Gastrocnemius medialis (tissue), 4 donors: ENCODE measurements around the gene CCDC51. TPM values are rescaled to one million over a fixed set of nuclear protein-coding genes. Genes with fewer than 3 reads are reported as not detected.

Experiments used
- ATAC-seq, 2 donors: fragments of 150-250 bp; one replicate each; pipeline ENCODE4 v1.9.1; 2016
- DNase-seq, 2 donors: peaks; one replicate each; pipeline ENCODE4 v3.0.0-alpha.2; 2019
- H3K27ac ChIP-seq, 4 donors: fragments of 200-600 bp; sonication (generic); 1 replicate in 1 of 4; 2 replicates in 3 of 4; pipeline ENCODE4 v1.5.1; 2016 to 2018; ENCODE audit warnings: mild to moderate bottlenecking in 2 of 4, moderate library complexity in 1 of 4
- H3K27me3 ChIP-seq, 3 donors: fragments of 200-600 bp; sonication (generic) in 2 of 3; 1 replicate in 1 of 3; 2 replicates in 2 of 3; pipeline versions ENCODE4 v1.5.1 to v1.6.0; 2016 to 2019; ENCODE audit warnings: mild to moderate bottlenecking in 1 of 3, moderate library complexity in 1 of 3
- H3K36me3 ChIP-seq, 2 donors: fragments of 200-600 bp; sonication (generic) in 1 of 2; one replicate each; pipeline ENCODE4 v1.5.1; 2017 to 2018
- H3K4me1 ChIP-seq, 2 donors: fragments of 200-600 bp; sonication (generic) in 1 of 2; one replicate each; pipeline ENCODE4 v1.5.1; 2016 to 2017; ENCODE audit warnings: mild to moderate bottlenecking in 2 of 2
- H3K4me3 ChIP-seq, 4 donors: fragments of 200-600 bp; sonication (generic) in 3 of 4; 1 replicate in 1 of 4; 2 replicates in 3 of 4; pipeline ENCODE4 v1.5.1; 2016 to 2019; ENCODE audit warnings: mild to moderate bottlenecking in 2 of 4
- H3K9me3 ChIP-seq, 3 donors: fragments of 200-600 bp; sonication (generic) in 2 of 3; 1 replicate in 1 of 3; 2 replicates in 2 of 3; pipeline ENCODE4 v1.5.1; 2016 to 2019
- CTCF ChIP-seq, 5 experiments: fragments of 450-650 bp in 3 of 5; fragments of 200-600 bp in 2 of 5; sonication (generic) in 2 of 5; IDR thresholded peaks in 4 of 5; conservative IDR thresholded peaks in 1 of 5; 1 replicate in 4 of 5; 2 replicates in 1 of 5; pipeline ENCODE4 v1.5.1; 2016 to 2019; ENCODE audit warnings: antibody characterized with exemption in 5 of 5, mild to moderate bottlenecking in 3 of 5, moderate library complexity in 3 of 5
- POLR2A ChIP-seq, 2 donors: fragments of 450-650 bp; IDR thresholded peaks; one replicate each; pipeline ENCODE4 v1.6.1; 2017; ENCODE audit warnings: antibody characterized with exemption in 2 of 2, mild to moderate bottlenecking in 2 of 2, moderate library complexity in 2 of 2
- in situ Hi-C, 4 donors: fragments of 200-750 bp; cut with MboI; loops; one replicate each; pipeline versions ENCODE4 v1.15.0 to v1.8.0; 2017; ENCODE audit warnings: low sequenced_read_pairs in 4 of 4
- intact Hi-C: fragments of 100-400 bp; cut with DNase I; formaldehyde crosslinking; loops from one replicate; pipeline ENCODE4 v1.15.1; 2023; ENCODE audit warnings: low total_unique reads
- total RNA-seq, 4 donors: library from RNA; depleted of rRNA; stranded (reverse); fragments of >200 nt; gene quantifications; one replicate each; pipeline versions ENCODE4 v1.1.0 to v1.2.3, GENCODE V29; 2016

The CCDC51 gene
- total RNA-seq, 4 donors from 2014 or later: 4.9 to 12.2 (median 9.9) TPM

DNA sequence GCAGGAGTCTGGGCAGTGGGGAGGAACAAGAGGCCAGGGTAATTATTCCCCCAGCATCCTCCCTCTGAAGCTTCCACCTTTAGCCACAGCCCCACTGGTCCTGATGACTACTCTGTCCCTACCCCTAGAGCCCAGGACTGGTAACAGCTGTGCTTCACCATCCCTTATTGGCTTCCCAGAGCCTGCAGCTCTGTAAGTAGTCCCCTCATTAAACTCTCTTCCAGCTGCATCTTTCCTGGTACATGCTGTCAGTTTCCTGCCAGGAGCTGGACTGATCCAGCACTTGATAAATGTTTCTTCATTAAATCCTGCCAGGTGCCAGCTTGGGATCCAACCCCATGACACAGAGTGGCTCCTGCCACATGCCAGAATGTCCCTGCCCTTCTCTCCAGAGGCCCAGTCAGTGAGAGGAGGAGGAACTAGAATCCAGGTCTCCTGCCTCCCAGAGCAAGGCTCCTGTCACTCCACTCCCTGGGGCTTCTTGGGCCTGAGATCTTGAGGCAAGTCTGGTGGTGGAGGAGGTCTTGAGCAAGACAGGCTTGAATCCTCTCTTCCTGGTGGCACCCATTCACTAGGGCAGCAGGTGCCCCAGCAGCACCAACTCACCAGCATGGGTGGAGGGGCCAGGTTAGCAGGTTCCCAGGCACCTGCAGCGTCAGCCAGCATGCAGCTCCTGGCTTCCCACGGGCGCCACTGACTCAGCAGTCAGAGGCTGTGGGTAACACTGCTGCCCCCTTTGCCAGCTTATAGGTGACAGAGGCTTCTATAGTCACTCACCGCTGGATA is 40.3 kb downstream of the CCDC51 start:
- in situ Hi-C loops (loop anchor here in 3 of 4 donors (5.0 kb wide), 1 partner anchor 38 kb away; no protein-coding TSS in a partner anchor), intact Hi-C loops (loop anchor here (5.0 kb wide), 1 partner anchor 148 kb away; no protein-coding TSS in a partner anchor)
- ATAC-seq (no peak), DNase-seq (no peak)
- H3K36me3 ChIP-seq: no peaks in the 10 kb centered on the region
- no peak overlapping the region for H3K4me3 ChIP-seq
- H3K9me3 ChIP-seq: no peaks in the 10 kb centered on the region
- H3K4me1 ChIP-seq: peaks cover 0 to 5% of the 10 kb centered on the region in 2 donors
- H3K27me3 ChIP-seq: no peaks in the 10 kb centered on the region
- TF ChIP-seq POLR2A (IDR thresholded peaks at IDR 0.05): no peak
- no peak for TF ChIP-seq CTCF (IDR thresholded peaks at IDR 0.05 in 4 of 5, conservative IDR thresholded peaks at IDR 0.05 in 1 of 5)
- H3K27ac ChIP-seq: no peak overlapping the region

DNA sequence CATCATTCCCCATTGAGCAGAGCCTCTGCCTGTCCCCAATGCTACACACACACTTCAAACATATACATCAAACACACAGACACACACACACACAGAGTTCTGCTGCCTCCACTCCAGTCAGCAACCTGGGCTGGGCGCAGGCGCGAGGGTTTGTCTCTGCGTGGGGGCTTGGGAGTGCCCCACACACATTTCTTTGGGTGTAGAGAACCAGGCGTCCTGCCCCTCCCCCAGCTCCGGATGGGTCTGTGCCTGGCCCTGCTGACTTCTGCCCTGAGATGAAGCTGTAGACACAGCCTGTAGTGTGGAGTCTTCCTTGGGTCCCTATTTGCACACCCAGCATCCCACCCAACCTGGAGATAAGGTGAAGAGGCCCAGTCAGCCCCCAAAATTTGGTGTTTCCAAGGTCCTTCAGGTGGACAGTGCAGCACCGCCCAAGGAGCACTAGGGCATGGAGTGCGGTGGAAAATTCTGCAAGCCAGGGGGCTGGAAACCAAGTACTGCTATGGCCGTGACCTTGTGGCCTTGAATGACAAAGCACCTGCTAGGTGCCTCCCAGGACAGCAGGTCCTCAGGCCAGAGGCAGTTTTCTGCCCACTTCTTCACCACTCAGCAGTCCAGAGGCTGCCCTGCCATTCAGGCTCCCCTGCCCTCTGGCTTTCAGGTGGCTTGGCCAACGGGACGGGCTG is 41.1 kb downstream of the CCDC51 start:
- H3K27ac ChIP-seq: no peak overlapping the region
- ATAC-seq (no peak), DNase-seq (no peak)
- H3K36me3 ChIP-seq: no peaks in the 10 kb centered on the region
- in situ Hi-C loops (loop anchor here in 1 of 4 donors (5.0 kb wide), 1 partner anchor 38 kb away; no protein-coding TSS in a partner anchor), intact Hi-C loops (no loop called here)
- H3K4me1 ChIP-seq: peaks cover 0 to 5% of the 10 kb centered on the region in 2 donors
- H3K27me3 ChIP-seq: no peaks in the 10 kb centered on the region
- H3K4me3 ChIP-seq: no peak overlapping the region
- no peak for TF ChIP-seq POLR2A (IDR thresholded peaks at IDR 0.05)
- no peak for TF ChIP-seq CTCF (IDR thresholded peaks at IDR 0.05 in 4 of 5, conservative IDR thresholded peaks at IDR 0.05 in 1 of 5)
- H3K9me3 ChIP-seq: no peaks in the 10 kb centered on the region

DNA sequence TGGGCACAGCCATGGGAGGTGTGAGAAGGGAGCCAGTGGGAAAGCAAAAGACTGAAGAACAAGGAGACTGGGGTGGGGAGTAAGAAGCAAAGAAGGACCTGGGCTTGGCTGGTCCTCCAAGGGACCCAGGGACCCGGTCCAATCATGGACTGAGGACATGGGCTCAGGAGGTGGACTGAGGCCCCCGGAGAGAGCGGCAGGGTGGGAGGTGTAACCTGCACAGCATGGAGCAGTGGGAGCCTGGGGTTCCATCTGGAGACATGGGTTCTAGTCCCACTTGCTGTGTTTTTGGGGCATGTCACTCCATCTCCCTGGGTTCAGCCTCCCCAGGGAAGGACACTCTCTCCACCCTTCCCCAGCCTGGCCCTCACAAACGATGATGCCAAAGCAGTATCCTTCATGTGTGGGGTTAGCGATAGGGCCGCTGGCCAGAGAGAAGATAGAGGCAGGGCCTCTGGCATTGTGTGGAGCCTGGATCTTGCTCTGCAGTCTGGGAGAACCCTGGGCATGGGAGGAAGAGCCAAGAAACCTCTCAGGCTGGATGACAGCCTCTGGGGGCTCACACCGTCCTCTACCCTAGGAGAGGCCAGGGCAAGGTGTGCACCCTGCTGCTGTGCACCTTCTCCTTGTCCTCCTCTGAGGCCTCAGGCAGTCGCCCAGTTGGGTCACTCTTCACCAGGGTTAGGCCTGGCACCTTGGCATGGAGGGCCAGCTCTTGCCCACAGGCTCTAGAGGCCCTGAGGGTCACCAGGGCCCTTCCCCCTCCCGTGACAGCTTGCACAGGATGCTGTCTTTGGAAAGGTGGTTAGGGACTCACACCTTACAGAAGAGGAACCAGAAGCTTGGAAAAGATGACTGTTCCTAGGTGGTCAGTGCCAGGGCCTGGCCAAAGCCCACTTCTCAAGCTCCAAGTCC is 41.9 kb downstream of the CCDC51 start:
- in situ Hi-C loops (loop anchor here in 1 of 4 donors (5.0 kb wide), 1 partner anchor 39 kb away; no protein-coding TSS in a partner anchor), intact Hi-C loops (no loop called here)
- H3K4me3 ChIP-seq: no peak overlapping the region
- peaks cover 0 to 5% of the 10 kb centered on the region in 2 donors for H3K4me1 ChIP-seq
- no peak for DNase-seq
- TF ChIP-seq POLR2A (IDR thresholded peaks at IDR 0.05) (no peak), CTCF (IDR thresholded peaks at IDR 0.05 in 4 of 5, conservative IDR thresholded peaks at IDR 0.05 in 1 of 5) (no peak)
- H3K36me3 ChIP-seq: no peaks in the 10 kb centered on the region
- H3K27ac ChIP-seq: no peak overlapping the region
- no peak for ATAC-seq
- H3K27me3 ChIP-seq: no peaks in the 10 kb centered on the region
- H3K9me3 ChIP-seq: no peaks in the 10 kb centered on the region

- intact Hi-C loops: no loop called here
- H3K27me3 ChIP-seq: no peaks in the 10 kb centered on the region
- ATAC-seq (no peak), DNase-seq (no peak)
- H3K9me3 ChIP-seq: no peaks in the 10 kb centered on the region
- H3K27ac ChIP-seq: no peak overlapping the region
- in situ Hi-C loops: loop anchor here in 1 of 4 donors (5.0 kb wide), 1 partner anchor 42 kb away; no protein-coding TSS in a partner anchor
- no peak overlapping the region for H3K4me3 ChIP-seq
- H3K36me3 ChIP-seq: no peaks in the 10 kb centered on the region
- H3K4me1 ChIP-seq: no peaks in the 10 kb centered on the region
- TF ChIP-seq CTCF (IDR thresholded peaks at IDR 0.05 in 4 of 5, conservative IDR thresholded peaks at IDR 0.05 in 1 of 5): no peak
Measured at GRCh38 chr3:48395714-48396113, 44.2 kb downstream of the CCDC51 start.
